CD14-positive monocyte (primary cell): ENCODE results near the gene CDK3. TPM values are rescaled to one million over a fixed set of nuclear protein-coding genes. Genes with fewer than 3 reads are reported as not detected.

ENCODE experiments used
- DNase-seq, 3 donors: peaks; one replicate each; pipeline ENCODE4 v3.0.0-alpha.2; 2011 to 2022
- H2AFZ ChIP-seq: 2 replicates; pipeline ENCODE4 v1.6.0; 2012; ENCODE audit warnings: mild to moderate bottlenecking, low read depth, low read length, inconsistent platforms; ENCODE audit not compliant: insufficient read depth, poor library complexity, severe bottlenecking
- H3K27ac ChIP-seq, 2 donors: 1 replicate in 1 of 2; 2 replicates in 1 of 2; pipeline ENCODE4 v1.5.1; 2012 to 2013; ENCODE audit warnings: low read length in 2 of 2, control low read depth in 1 of 2, inconsistent platforms in 1 of 2, low read depth in 1 of 2, mild to moderate bottlenecking in 1 of 2
- H3K27me3 ChIP-seq, 2 donors: one replicate each; pipeline versions ENCODE4 v1.6.0 to v1.6.1; 2011 to 2013; ENCODE audit warnings: low read length in 2 of 2; ENCODE audit not compliant: control insufficient read depth in 2 of 2, insufficient read depth in 2 of 2
- H3K36me3 ChIP-seq, 2 donors: replicated peaks in 1 of 2; 1 replicate in 1 of 2; 2 replicates in 1 of 2; pipeline versions ENCODE4 v1.5.1 to v1.6.1; 2012 to 2013; ENCODE audit warnings: low read length in 2 of 2, control low read depth in 1 of 2, inconsistent platforms in 1 of 2, mild to moderate bottlenecking in 1 of 2; ENCODE audit not compliant: insufficient read depth in 2 of 2, control insufficient read depth in 1 of 2
- H3K4me1 ChIP-seq, 2 donors: 1 replicate in 1 of 2; 2 replicates in 1 of 2; pipeline versions ENCODE4 v1.5.1 to v1.6.1; 2012 to 2013; ENCODE audit warnings: low read length in 2 of 2, control low read depth in 1 of 2, inconsistent platforms in 1 of 2, mild to moderate bottlenecking in 1 of 2, moderate library complexity in 1 of 2; ENCODE audit not compliant: insufficient read depth in 2 of 2, control insufficient read depth in 1 of 2
- H3K4me2 ChIP-seq: replicated peaks from 2 replicates; pipeline ENCODE3; 2012; ENCODE audit warnings: low read length, moderate library complexity, mild to moderate bottlenecking; ENCODE audit not compliant: poor library complexity, severe bottlenecking; ENCODE audit errors: extremely low read depth
- H3K4me3 ChIP-seq, 3 experiments: fragments of 200-600 bp in 1 of 3; sonication (generic) in 1 of 3; replicated peaks in 1 of 3; 1 replicate in 2 of 3; 2 replicates in 1 of 3; pipeline ENCODE4 v1.5.1; 2011 to 2013; ENCODE audit warnings: low read length in 3 of 3, mild to moderate bottlenecking in 3 of 3, control low read depth in 2 of 3, low read depth in 2 of 3, inconsistent platforms in 1 of 3, moderate library complexity in 1 of 3
- H3K79me2 ChIP-seq: 2 replicates; pipeline ENCODE4 v1.6.0; 2012; ENCODE audit warnings: mild to moderate bottlenecking, control low read depth, inconsistent platforms, low read length, moderate library complexity; ENCODE audit not compliant: insufficient read depth
- H3K9ac ChIP-seq: 2 replicates; pipeline ENCODE4 v1.6.0; 2017; ENCODE audit warnings: low read length, mild to moderate bottlenecking; ENCODE audit not compliant: insufficient read depth, poor library complexity, severe bottlenecking
- H3K9me3 ChIP-seq, 2 donors: replicated peaks in 1 of 2; 1 replicate in 1 of 2; 2 replicates in 1 of 2; pipeline versions ENCODE4 v1.5.1 to v1.6.1; 2012 to 2013; ENCODE audit warnings: low read length in 2 of 2, control low read depth in 1 of 2; ENCODE audit not compliant: control insufficient read depth in 1 of 2, insufficient read depth in 1 of 2
- H4K20me1 ChIP-seq: 2 replicates; pipeline ENCODE4 v1.6.0; 2012; ENCODE audit warnings: mild to moderate bottlenecking, low read length, control low read depth, moderate library complexity; ENCODE audit not compliant: insufficient read depth
- H3K27ac Mint-ChIP-seq, 7 donors: one replicate each; pipeline ENCODE4 v1.8.0; 2020; ENCODE audit warnings: mild to moderate bottlenecking in 7 of 7, mixed read lengths in 7 of 7, moderate library complexity in 6 of 7, inconsistent platforms in 2 of 7
- H3K27me3 Mint-ChIP-seq, 3 donors: one replicate each; pipeline ENCODE4 v1.8.0; 2021 to 2022; ENCODE audit warnings: low read depth in 3 of 3, mild to moderate bottlenecking in 3 of 3, mixed read lengths in 3 of 3, moderate library complexity in 3 of 3, inconsistent platforms in 1 of 3
- H3K36me3 Mint-ChIP-seq, 2 donors: one replicate each; pipeline ENCODE4 v1.8.0; 2020; ENCODE audit warnings: mixed read lengths in 2 of 2, inconsistent platforms in 1 of 2, mild to moderate bottlenecking in 1 of 2
- H3K4me1 Mint-ChIP-seq: one replicate; pipeline ENCODE4 v1.8.0; 2020; ENCODE audit warnings: mild to moderate bottlenecking, mixed read lengths
- H3K4me3 Mint-ChIP-seq, 2 donors: one replicate each; pipeline ENCODE4 v1.8.0; 2020; ENCODE audit warnings: mild to moderate bottlenecking in 2 of 2, mixed read lengths in 2 of 2, moderate library complexity in 1 of 2
- H3K9me3 Mint-ChIP-seq, 7 donors: one replicate each; pipeline ENCODE4 v1.8.0; 2020 to 2022; ENCODE audit warnings: mixed read lengths in 7 of 7, mild to moderate bottlenecking in 6 of 7, moderate library complexity in 6 of 7, inconsistent platforms in 2 of 7
- CTCF ChIP-seq: fragments of 200-600 bp; IDR thresholded peaks from one replicate; pipeline ENCODE4 v1.8.0; 2022; ENCODE audit warnings: antibody characterized with exemption, mild to moderate bottlenecking
- WGBS: methylation state at CpG from one replicate; pipeline ENCODE4 v1.1.5; 2013; ENCODE audit warnings: missing lambda C conversion rate; ENCODE audit not compliant: insufficient coverage; 5-methylcytosine and 5-hydroxymethylcytosine counted together
- intact Hi-C, 2 donors: fragments of 100-400 bp; cut with micrococcal nuclease; formaldehyde crosslinking; loops; one replicate each; pipeline versions ENCODE4 v1.15.0 to v1.15.1; 2023
- polyA plus RNA-seq, 3 donors: library from polyadenylated mRNA; depleted of rRNA in 1 of 3; unstranded in 2 of 3; stranded (reverse) in 1 of 3; fragments of 300-500 nt in 2 of 3; fragments of >200 nt in 1 of 3; fragmentation: Illumina TruSeq in 2 of 3; gene quantifications; 1 replicate in 2 of 3; 2 replicates in 1 of 3; pipeline ENCODE4 v1.2.3, GENCODE V29; 2012 to 2021

Gene CDK3
- polyA plus RNA-seq, 3 donors = 25.5 TPM; not detected in 2

- no peak overlapping the region for H3K4me3 ChIP-seq
- H3K27me3 ChIP-seq = no peaks in the 10 kb centered on the region
- WGBS = 42% methylated on average over 9 of the region's 9 CpGs
- Mint-ChIP-seq H3K4me3 (no peak overlapping the region), H3K27me3 (no peaks in the 10 kb centered on the region), H3K9me3 (peaks cover 0 to 4% (median 0%) of the 10 kb centered on the region in 7 donors), H3K4me1 (peaks cover 28% of the 10 kb centered on the region), H3K36me3 (peaks cover 78 to 96% of the 10 kb centered on the region in 2 donors), H3K27ac (peak overlapping the region in 5 of 7 donors; percentile 21 to 66 (median 23))
- intact Hi-C loops = no loop called here
- no peak overlapping the region for H2AFZ ChIP-seq
- H3K27ac ChIP-seq = peak overlapping the region in 1 of 2 donors; percentile 56
- no peak overlapping the region for H3K9ac ChIP-seq
- no peaks in the 10 kb centered on the region for H3K9me3 ChIP-seq
- H3K36me3 ChIP-seq = peaks cover 75 to 96% of the 10 kb centered on the region in 2 donors
- no peak for TF ChIP-seq CTCF
- H3K79me2 ChIP-seq = peaks cover 9% of the 10 kb centered on the region
- peaks cover 43% of the 10 kb centered on the region for H4K20me1 ChIP-seq
- peaks cover 27 to 28% of the 10 kb centered on the region in 2 donors for H3K4me1 ChIP-seq
- no peak overlapping the region for H3K4me2 ChIP-seq
- DNase-seq = no peak
Observed at GRCh38 chr17:76048025-76048605, 47.5 kb downstream of the CDK3 start.

DNA sequence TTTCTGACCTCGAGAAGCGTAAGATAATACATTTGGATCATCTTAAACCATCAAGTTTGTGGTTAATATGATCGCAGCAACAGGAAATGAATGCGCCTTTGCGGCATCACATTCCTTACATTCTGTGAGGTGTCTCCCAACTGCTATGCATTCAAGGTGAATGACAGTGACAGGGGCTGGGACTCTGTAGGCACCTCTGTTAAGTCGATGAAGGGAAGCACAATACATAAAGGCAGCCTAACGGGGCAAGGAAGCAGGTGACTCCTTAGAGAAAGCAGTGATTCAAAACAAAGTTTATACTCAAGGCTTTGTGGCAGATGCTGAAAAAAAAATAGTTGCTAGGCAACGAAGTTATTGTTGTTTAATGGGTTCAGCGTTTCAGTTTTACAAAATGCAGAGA lies 48.1 kb downstream of the CDK3 start:
- WGBS = 59% methylated on average over 5 of the region's 9 CpGs
- no peaks in the 10 kb centered on the region for H3K9me3 ChIP-seq
- H3K36me3 ChIP-seq = peaks cover 74 to 96% of the 10 kb centered on the region in 2 donors
- peaks cover 78 to 96% of the 10 kb centered on the region in 2 donors for H3K36me3 Mint-ChIP-seq
- no peak overlapping the region for H3K4me3 Mint-ChIP-seq
- peaks cover 0 to 4% (median 0%) of the 10 kb centered on the region in 7 donors for H3K9me3 Mint-ChIP-seq
- no peak overlapping the region for H3K27ac Mint-ChIP-seq
- peaks cover 27 to 28% of the 10 kb centered on the region in 2 donors for H3K4me1 ChIP-seq
- H3K27me3 ChIP-seq = no peaks in the 10 kb centered on the region
- no peak overlapping the region for H3K4me3 ChIP-seq
- peak overlapping the region in 1 of 2 donors; percentile 56 for H3K27ac ChIP-seq
- H3K4me1 Mint-ChIP-seq = peaks cover 28% of the 10 kb centered on the region
- H3K9ac ChIP-seq = no peak overlapping the region
- TF ChIP-seq CTCF = no peak
- H3K4me2 ChIP-seq = no peak overlapping the region
- no peak for DNase-seq
- peaks cover 9% of the 10 kb centered on the region for H3K79me2 ChIP-seq
- intact Hi-C loops = no loop called here
- H3K27me3 Mint-ChIP-seq = no peaks in the 10 kb centered on the region
- peaks cover 49% of the 10 kb centered on the region for H4K20me1 ChIP-seq
- no peak overlapping the region for H2AFZ ChIP-seq
